Osteoblast (primary cell): Measurements from ENCODE around the gene KIF6. TPM values are rescaled to one million over a fixed set of nuclear protein-coding genes. Genes with fewer than 3 reads are reported as not detected.

Source experiments
- DNase-seq: peaks from one replicate; pipeline ENCODE4 v3.0.0; 2011; ENCODE audit warnings: low spot score, mixed read lengths; ENCODE audit not compliant: insufficient read length; ENCODE audit errors: missing footprints
- H2AFZ ChIP-seq: 2 replicates; pipeline ENCODE4 v1.6.0; 2011; ENCODE audit warnings: mild to moderate bottlenecking, low read length
- H3K27ac ChIP-seq: 2 replicates; pipeline ENCODE4 v1.5.1; 2011; ENCODE audit warnings: mild to moderate bottlenecking, low read depth, low read length, moderate library complexity
- H3K27me3 ChIP-seq: 2 replicates; pipeline ENCODE4 v1.6.0; 2012; ENCODE audit warnings: mild to moderate bottlenecking, control low read depth, inconsistent platforms, low read length, moderate library complexity; ENCODE audit not compliant: insufficient read depth
- H3K36me3 ChIP-seq: 2 replicates; pipeline ENCODE4 v1.5.1; 2011; ENCODE audit warnings: mild to moderate bottlenecking, low read length, control low read depth, moderate library complexity; ENCODE audit not compliant: insufficient read depth
- H3K4me1 ChIP-seq: 2 replicates; pipeline ENCODE4 v1.5.1; 2011; ENCODE audit warnings: mild to moderate bottlenecking, low read length, control low read depth, moderate library complexity; ENCODE audit not compliant: insufficient read depth
- H3K4me2 ChIP-seq: 2 replicates; pipeline ENCODE4 v1.6.0; 2011; ENCODE audit warnings: mild to moderate bottlenecking, low read length; ENCODE audit not compliant: insufficient read depth
- H3K4me3 ChIP-seq: fragments of 200-600 bp; sonication (generic); 3 replicates; pipeline ENCODE4 v1.5.1; 2012; ENCODE audit warnings: mild to moderate bottlenecking, low read length, inconsistent platforms; ENCODE audit not compliant: insufficient read depth
- H3K79me2 ChIP-seq: 2 replicates; pipeline ENCODE4 v1.6.0; 2012; ENCODE audit warnings: mild to moderate bottlenecking, low read length, control low read depth, inconsistent platforms; ENCODE audit not compliant: insufficient read depth
- H3K9me3 ChIP-seq: 2 replicates; pipeline ENCODE4 v1.5.1; 2011; ENCODE audit warnings: low read depth, low read length, control low read depth
- H4K20me1 ChIP-seq: 2 replicates; pipeline ENCODE4 v1.6.0; 2012; ENCODE audit warnings: mild to moderate bottlenecking, low read length, control low read depth; ENCODE audit not compliant: insufficient read depth
- CTCF ChIP-seq: IDR thresholded peaks from 2 replicates; pipeline ENCODE4 v1.5.1; 2011; ENCODE audit warnings: mild to moderate bottlenecking, low read depth, low read length, moderate library complexity; ENCODE audit errors: extremely low read depth
- total RNA-seq: library from RNA; depleted of rRNA; stranded (reverse); fragments of >200 nt; gene quantifications from 2 replicates; pipeline ENCODE4 v1.2.3, GENCODE V29; 2012

The KIF6 gene
- total RNA-seq, 1 donor, result 1.4 TPM

GRCh38 chr6:39698789-39699188, 26.4 kb downstream of the KIF6 start:
- DNase-seq, result no peak

GRCh38 chr6:39696986-39697788, 28.0 kb downstream of the KIF6 start:
- Histone ChIP-seq H4K20me1 (no peaks in the 10 kb centered on the region), H3K27ac (no peak overlapping the region), H3K27me3 (no peaks in the 10 kb centered on the region), H2AFZ (no peak overlapping the region), H3K4me1 (no peaks in the 10 kb centered on the region), H3K4me3 (no peak overlapping the region), H3K36me3 (no peaks in the 10 kb centered on the region), H3K79me2 (no peaks in the 10 kb centered on the region), H3K9me3 (no peaks in the 10 kb centered on the region), H3K4me2 (no peak overlapping the region)
- no peak for TF ChIP-seq CTCF
- no peak for DNase-seq

More at GRCh38 chr6:39698789-39699188, 26.4 kb downstream of the KIF6 start:
- Histone ChIP-seq H3K4me2 (no peak overlapping the region), H3K27me3 (no peaks in the 10 kb centered on the region), H4K20me1 (no peaks in the 10 kb centered on the region), H3K9me3 (no peaks in the 10 kb centered on the region), H2AFZ (no peak overlapping the region), H3K4me3 (no peak overlapping the region), H3K79me2 (no peaks in the 10 kb centered on the region), H3K36me3 (no peaks in the 10 kb centered on the region), H3K27ac (no peak overlapping the region), H3K4me1 (no peaks in the 10 kb centered on the region)
- TF ChIP-seq CTCF, result no peak

- Histone ChIP-seq H3K27ac (no peak overlapping the region), H2AFZ (no peak overlapping the region), H3K4me1 (no peaks in the 10 kb centered on the region), H4K20me1 (no peaks in the 10 kb centered on the region), H3K9me3 (no peaks in the 10 kb centered on the region), H3K4me3 (no peak overlapping the region), H3K36me3 (no peaks in the 10 kb centered on the region), H3K79me2 (no peaks in the 10 kb centered on the region), H3K4me2 (no peak overlapping the region), H3K27me3 (peaks cover 3% of the 10 kb centered on the region)
- no peak for TF ChIP-seq CTCF
- no peak for DNase-seq
Observed at GRCh38 chr6:39695447-39695846, 29.8 kb downstream of the KIF6 start.

- Histone ChIP-seq H3K27ac (no peak overlapping the region), H3K4me1 (no peaks in the 10 kb centered on the region), H2AFZ (no peak overlapping the region), H3K36me3 (no peaks in the 10 kb centered on the region), H3K4me2 (no peak overlapping the region), H3K4me3 (no peak overlapping the region), H4K20me1 (no peaks in the 10 kb centered on the region), H3K79me2 (no peaks in the 10 kb centered on the region), H3K27me3 (peaks cover 3% of the 10 kb centered on the region), H3K9me3 (no peaks in the 10 kb centered on the region)
- no peak for DNase-seq
- TF ChIP-seq CTCF, result no peak
Observed at GRCh38 chr6:39693206-39693605, 32.0 kb downstream of the KIF6 start.
